ENCODE data around the gene FAF2. TPM values are rescaled to one million over a fixed set of nuclear protein-coding genes. Genes with fewer than 3 reads are reported as not detected.

The FAF2 gene
- total and polyA plus RNA-seq, 12 donors, result 21.2 to 68.2 (median 40.6) TPM

- TF ChIP-seq CTCF (IDR thresholded peaks at IDR 0.05), result no peak
- TF ChIP-seq POLR2A (IDR thresholded peaks at IDR 0.05), result no peak
- H3K4me3 ChIP-seq, result no peak overlapping the region
- peaks cover 0 to 48% of the 10 kb centered on the region in 2 donors for H3K36me3 ChIP-seq (replicated peaks in 1 of 2)
- no peaks in the 10 kb centered on the region for H3K27me3 ChIP-seq
- 57 to 74% (median 72%) methylated on average over 8 to 11 of the region's 11 CpGs for WGBS, 4 donors
- no peak for DNase-seq
- intact Hi-C loops (cut with DNase I), result no loop called here
- no peaks in the 10 kb centered on the region for H3K9me3 ChIP-seq (replicated peaks in 1 of 3)
- peaks cover 17 to 24% of the 10 kb centered on the region in 2 donors for H3K4me1 ChIP-seq (replicated peaks in 1 of 2)
- no peak overlapping the region for H3K27ac ChIP-seq
Measured at GRCh38 chr5:176529741-176530141, 81.6 kb downstream of the FAF2 start.

- Histone ChIP-seq H3K27ac (no peak overlapping the region), H3K4me3 (no peak overlapping the region), H3K36me3 (replicated peaks in 1 of 2) (peaks cover 0 to 48% of the 10 kb centered on the region in 2 donors), H3K4me1 (replicated peaks in 1 of 2) (peaks cover 25 to 32% of the 10 kb centered on the region in 2 donors), H3K9me3 (replicated peaks in 1 of 3) (no peaks in the 10 kb centered on the region), H3K27me3 (no peaks in the 10 kb centered on the region)
- 73 to 77% (median 74%) methylated on average over 6 to 26 of the region's 28 CpGs for WGBS, 4 donors
- intact Hi-C loops (cut with DNase I), result no loop called here
- TF ChIP-seq POLR2A (IDR thresholded peaks at IDR 0.05) (no peak), CTCF (IDR thresholded peaks at IDR 0.05) (no peak)
- DNase-seq, result no peak
Measured at GRCh38 chr5:176530393-176530982, 82.3 kb downstream of the FAF2 start.

- WGBS, 4 donors, result 58 to 70% (median 67%) methylated on average over 17 to 24 of the region's 24 CpGs
- peak in 1 of 7 donors; percentile 75 for DNase-seq
- no peak for TF ChIP-seq CTCF (IDR thresholded peaks at IDR 0.05)
- TF ChIP-seq POLR2A (IDR thresholded peaks at IDR 0.05), result no peak
- peaks cover 0 to 48% of the 10 kb centered on the region in 2 donors for H3K36me3 ChIP-seq (replicated peaks in 1 of 2)
- H3K4me3 ChIP-seq, result no peak overlapping the region
- intact Hi-C loops (cut with DNase I), result no loop called here
- no peaks in the 10 kb centered on the region for H3K9me3 ChIP-seq (replicated peaks in 1 of 3)
- no peaks in the 10 kb centered on the region for H3K27me3 ChIP-seq
- H3K27ac ChIP-seq, result peak overlapping the region in 1 of 5 donors; percentile 34
- H3K4me1 ChIP-seq (replicated peaks in 1 of 2), result peaks cover 26 to 39% of the 10 kb centered on the region in 2 donors
Measured at GRCh38 chr5:176530983-176531901, 83.1 kb downstream of the FAF2 start.

GRCh38 chr5:176531902-176532493 lies 83.8 kb downstream of the FAF2 start:
- DNase-seq, result no peak
- WGBS, 4 donors, result 86 to 88% (median 86%) methylated on average over 20 to 28 of the region's 28 CpGs
- intact Hi-C loops (cut with DNase I), result no loop called here
- Histone ChIP-seq H3K36me3 (replicated peaks in 1 of 2) (peaks cover 0 to 47% of the 10 kb centered on the region in 2 donors), H3K27ac (peak overlapping the region in 1 of 5 donors; percentile 34), H3K9me3 (replicated peaks in 1 of 3) (no peaks in the 10 kb centered on the region), H3K27me3 (no peaks in the 10 kb centered on the region), H3K4me3 (no peak overlapping the region), H3K4me1 (replicated peaks in 1 of 2) (peaks cover 26 to 40% of the 10 kb centered on the region in 2 donors)
- TF ChIP-seq CTCF (IDR thresholded peaks at IDR 0.05), result no peak

Data from adrenal gland (tissue), 12 donors.